B cell (primary cell): ENCODE measurements around the gene MED12L. TPM values are rescaled to one million over a fixed set of nuclear protein-coding genes. Genes with fewer than 3 reads are reported as not detected.
"Not testable (repeated sequence)": the region's sequence is repeated elsewhere in the genome, so short reads cannot be mapped to it uniquely, and the experiment has no call there.

Source experiments
- ATAC-seq: fragments of 200-7000 bp; cut with Tn5 transposase; one replicate; pipeline ENCODE4 v1.10.0; 2021; ENCODE audit warnings: low read depth, mild to moderate bottlenecking, moderate number of reproducible peaks, moderate library complexity
- CTCF ChIA-PET: fragments of 350-600 bp; sonication (Branson Sonifier 250); formaldehyde crosslinking; loops from one replicate; lab custom pipeline; 2021; ENCODE audit warnings: antibody characterized with exemption, inconsistent platforms; lab: Charles Lee
- POLR2A ChIA-PET: fragments of 350-600 bp; sonication (Branson Sonifier 250); formaldehyde crosslinking; loops from one replicate; lab custom pipeline; 2021; ENCODE audit warnings: antibody characterized with exemption; lab: Charles Lee
- DNase-seq: peaks from one replicate; pipeline ENCODE4 v3.0.0; 2013
- H2AFZ ChIP-seq: 2 replicates; pipeline ENCODE4 v1.6.1; 2012; ENCODE audit warnings: mild to moderate bottlenecking, low read depth, low read length; ENCODE audit not compliant: insufficient read depth, poor library complexity, severe bottlenecking
- H3K27ac ChIP-seq, 2 donors: 1 replicate in 1 of 2; 2 replicates in 1 of 2; pipeline ENCODE4 v1.5.1; 2012 to 2013; ENCODE audit warnings: low read length in 2 of 2, mild to moderate bottlenecking in 2 of 2, moderate library complexity in 1 of 2
- H3K27me3 ChIP-seq, 4 experiments: fragments of 200-600 bp in 1 of 4; sonication (generic) in 1 of 4; replicated peaks in 1 of 4; 1 replicate in 2 of 4; 2 replicates in 2 of 4; pipeline versions ENCODE4 v1.6.1 to v1.7.0; 2013 to 2016; ENCODE audit warnings: low read length in 3 of 4, mild to moderate bottlenecking in 2 of 4, mixed read lengths in 1 of 4, moderate library complexity in 1 of 4; ENCODE audit not compliant: insufficient read depth in 4 of 4, control insufficient read depth in 3 of 4; ENCODE audit errors: control extremely low read depth in 1 of 4
- H3K36me3 ChIP-seq, 2 experiments: replicated peaks in 1 of 2; 1 replicate in 1 of 2; 2 replicates in 1 of 2; pipeline versions ENCODE4 v1.6.1 to v1.7.1; 2013; ENCODE audit warnings: low read length in 1 of 2; ENCODE audit not compliant: insufficient read depth in 2 of 2, control insufficient read depth in 1 of 2; ENCODE audit errors: control extremely low read depth in 1 of 2, extremely low read depth in 1 of 2
- H3K4me1 ChIP-seq, 2 donors: fragments of 200-600 bp in 1 of 2; sonication (generic) in 1 of 2; 1 replicate in 1 of 2; 2 replicates in 1 of 2; pipeline versions ENCODE4 v1.5.1 to v1.6.1; 2013 to 2017; ENCODE audit warnings: low read length in 2 of 2; ENCODE audit not compliant: control insufficient read depth in 2 of 2, insufficient read depth in 2 of 2
- H3K4me2 ChIP-seq: replicated peaks from 2 replicates; pipeline ENCODE3; 2012; ENCODE audit warnings: mild to moderate bottlenecking, low read depth, low read length; ENCODE audit not compliant: poor library complexity, severe bottlenecking
- H3K4me3 ChIP-seq, 5 experiments: fragments of 200-600 bp in 1 of 5; sonication (generic) in 1 of 5; 1 replicate in 3 of 5; 2 replicates in 2 of 5; pipeline versions ENCODE4 v1.5.1 to v1.7.0; 2011 to 2016; ENCODE audit warnings: low read length in 4 of 5, mild to moderate bottlenecking in 4 of 5, low read depth in 2 of 5, control low read depth in 1 of 5, moderate library complexity in 1 of 5; ENCODE audit not compliant: insufficient read depth in 1 of 5; ENCODE audit errors: control extremely low read depth in 1 of 5, extremely low read depth in 1 of 5
- H3K79me2 ChIP-seq: fragments of 200-600 bp; sonication (generic); one replicate; pipeline ENCODE4 v1.6.0; 2016; ENCODE audit warnings: low read length; ENCODE audit not compliant: control insufficient read depth, insufficient read depth
- H3K9ac ChIP-seq: fragments of 200-600 bp; sonication (generic); 2 replicates; pipeline ENCODE4 v1.6.1; 2017; ENCODE audit warnings: mild to moderate bottlenecking, low read length, moderate library complexity
- H3K9me3 ChIP-seq, 3 donors: one replicate each; pipeline versions ENCODE4 v1.6.1 to v1.7.1; 2013; ENCODE audit warnings: low read length in 2 of 3; ENCODE audit not compliant: control insufficient read depth in 2 of 3, insufficient read depth in 1 of 3; ENCODE audit errors: control extremely low read depth in 1 of 3
- H4K20me1 ChIP-seq: 2 replicates; pipeline ENCODE4 v1.6.0; 2012; ENCODE audit warnings: mild to moderate bottlenecking, low read length; ENCODE audit not compliant: insufficient read depth, control insufficient read depth, poor library complexity, severe bottlenecking
- H3K27ac Mint-ChIP-seq: one replicate; pipeline ENCODE4 v1.8.0; 2021; ENCODE audit warnings: mixed read lengths
- H3K27me3 Mint-ChIP-seq: one replicate; pipeline ENCODE4 v1.8.0; 2021; ENCODE audit warnings: mixed read lengths
- H3K4me1 Mint-ChIP-seq: one replicate; pipeline ENCODE4 v1.8.0; 2021; ENCODE audit warnings: mixed read lengths
- H3K4me3 Mint-ChIP-seq: one replicate; pipeline ENCODE4 v1.8.0; 2021; ENCODE audit warnings: mixed read lengths
- H3K9me3 Mint-ChIP-seq: one replicate; pipeline ENCODE4 v1.8.0; 2022; ENCODE audit warnings: mixed read lengths; ENCODE audit not compliant: insufficient read depth
- CTCF ChIP-seq: fragments of 200-600 bp; IDR thresholded peaks from one replicate; pipeline ENCODE4 v1.8.0; 2022; ENCODE audit warnings: antibody characterized with exemption, mild to moderate bottlenecking
- EZH2 ChIP-seq: IDR thresholded peaks from 2 replicates; pipeline ENCODE4 v1.6.1; 2012; ENCODE audit warnings: borderline replicate concordance, low read depth, mild to moderate bottlenecking, moderate library complexity, low read length; ENCODE audit not compliant: insufficient read depth, poor library complexity, severe bottlenecking
- WGBS: methylation state at CpG from one replicate; pipeline ENCODE4 v1.1.5; 2013; ENCODE audit warnings: missing lambda C conversion rate; ENCODE audit not compliant: insufficient coverage; 5-methylcytosine and 5-hydroxymethylcytosine counted together
- intact Hi-C: fragments of 100-400 bp; cut with micrococcal nuclease; formaldehyde crosslinking; loops from one replicate; pipeline ENCODE4 v1.10.0; 2022
- polyA plus RNA-seq: library from polyadenylated mRNA; depleted of rRNA; stranded (reverse); fragments of >200 nt; gene quantifications from 2 replicates; pipeline ENCODE4 v1.2.3, GENCODE V29; 2012
- total RNA-seq, 2 donors: library from RNA; stranded (reverse); fragments of 120-200 nt in 1 of 2; gene quantifications; 1 replicate in 1 of 2; 2 replicates in 1 of 2; pipeline versions ENCODE4 v1.2.3 to v1.2.4, GENCODE V29; 2013 to 2022

Gene MED12L
- total and polyA plus RNA-seq, 2 donors (not counting 1 experiment from before 2014, with no cell fraction given) = 0.07 to 0.30 TPM

DNA sequence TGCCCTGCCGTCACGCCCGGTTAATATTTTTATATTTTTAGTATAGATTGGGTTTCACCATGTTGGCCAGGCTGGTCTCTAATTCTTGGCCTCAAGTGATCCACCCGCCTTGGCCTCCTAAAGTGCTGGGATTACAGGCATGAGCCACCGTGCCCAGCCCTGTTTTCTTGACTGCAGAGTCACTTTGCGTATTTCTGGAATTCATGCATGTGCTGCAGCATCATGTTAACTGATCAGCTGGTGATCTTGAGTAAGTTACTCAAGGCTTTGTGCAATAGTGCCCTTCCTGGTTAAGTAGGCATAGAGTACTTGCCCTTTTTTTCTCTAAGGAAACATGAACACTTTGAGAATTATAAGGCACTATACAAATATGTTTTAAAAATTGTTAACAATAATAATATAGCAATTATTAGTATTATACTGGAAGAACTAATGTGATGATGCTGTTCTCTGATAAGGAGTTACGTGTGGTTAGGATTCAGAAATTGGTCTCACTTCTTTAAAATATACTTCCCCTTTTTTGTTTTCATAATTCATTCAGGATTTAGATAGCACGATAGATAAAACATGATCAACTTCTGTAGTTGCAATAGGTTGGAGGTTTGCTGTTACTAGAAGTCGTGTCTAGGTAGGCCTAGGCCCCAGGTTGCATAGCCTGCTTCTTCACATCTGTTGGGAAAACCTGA, 83.9 kb downstream of the MED12L start:
- 90% methylated on average over 6 of the region's 9 CpGs for WGBS
- POLR2A ChIA-PET = interaction anchor here (0.6 kb wide), 1 partner anchor 1074 kb away, joined by 4 read pairs; no protein-coding TSS in a partner anchor
- peak overlapping the region; percentile 64 for H3K4me2 ChIP-seq

DNA sequence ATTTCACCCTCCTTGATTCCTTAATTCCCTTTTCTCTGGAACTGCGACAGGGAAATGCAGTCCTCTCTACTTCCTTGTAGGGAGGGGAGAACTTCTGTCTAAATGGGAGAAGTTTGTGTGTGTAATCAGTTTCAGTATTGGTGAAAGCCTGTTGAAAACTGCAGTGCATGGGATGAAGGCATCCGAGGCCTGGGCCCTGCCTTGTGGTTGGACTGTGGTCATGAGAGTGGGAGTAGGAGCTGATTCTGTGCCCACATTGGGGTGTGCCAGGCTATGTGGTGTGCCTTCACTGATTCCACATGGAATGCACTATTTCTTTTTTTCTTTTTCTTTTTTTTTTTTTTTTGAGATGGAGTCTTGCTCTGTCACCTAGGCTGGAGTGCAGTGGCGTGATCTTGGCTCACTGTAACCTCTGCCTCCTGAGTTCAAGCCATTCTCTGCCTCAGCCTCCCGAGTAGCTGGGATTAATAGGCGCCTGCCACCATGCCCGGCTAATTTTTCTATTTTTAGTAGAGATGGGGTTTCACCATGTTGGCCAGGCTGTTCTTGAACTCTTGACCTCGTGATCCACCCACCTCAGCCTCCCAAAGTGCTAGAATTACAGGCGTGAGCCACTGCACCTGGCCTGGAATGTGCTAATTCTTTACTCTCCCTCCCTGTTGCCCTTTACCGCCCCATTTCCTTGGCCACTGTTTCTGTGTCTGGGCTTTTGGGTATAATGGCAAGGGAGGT, 84.7 kb downstream of the MED12L start:
- no CpG with 5 or more reads among the region's 9 CpGs for WGBS
- POLR2A ChIA-PET = interaction anchor here (0.6 kb wide), 1 partner anchor 1074 kb away, joined by 4 read pairs; no protein-coding TSS in a partner anchor
- Histone ChIP-seq H3K9ac (peak overlapping the region; percentile 37), H3K4me3 (peak overlapping the region in 2 of 5 experiments; percentile 5 to 8), H3K4me2 (peak overlapping the region; percentile 64), H3K4me1 (peaks cover 35 to 38% of the 10 kb centered on the region in 2 donors), H3K27ac (peak overlapping the region; percentile 51 to 78), H2AFZ (peak overlapping the region; percentile 59)
- Mint-ChIP-seq H3K27ac (peak overlapping the region; percentile 93), H3K4me3 (peak overlapping the region; percentile 80), H3K4me1 (peaks cover 33% of the 10 kb centered on the region)
- H3K36me3 ChIP-seq, intact Hi-C loops, H3K79me2 ChIP-seq, H4K20me1 ChIP-seq, H3K27me3 ChIP-seq, H3K9me3 Mint-ChIP-seq, H3K9me3 ChIP-seq, H3K27me3 Mint-ChIP-seq, DNase-seq: not testable (repeated sequence)
- peak; percentile 53 for ATAC-seq
- CTCF ChIA-PET = interaction anchor here (2.6 to 8.5 kb wide), 5 partner anchors 14 to 157 kb away, joined by 17 to 201 read pairs (median 47); partner anchors contain the start of gene P2RY14

More for the DNA sequence above, 83.9 kb downstream of the MED12L start:
- TF ChIP-seq EZH2 = no peak
- no peak for TF ChIP-seq CTCF
- Histone ChIP-seq H3K9me3 (no peaks in the 10 kb centered on the region), H3K36me3 (no peaks in the 10 kb centered on the region), H3K79me2 (no peaks in the 10 kb centered on the region), H3K9ac (peak overlapping the region; percentile 37), H3K4me1 (peaks cover 35 to 38% of the 10 kb centered on the region in 2 donors), H2AFZ (peak overlapping the region; percentile 59), H3K4me3 (peak overlapping the region in 1 of 5 experiments; percentile 8), H4K20me1 (no peaks in the 10 kb centered on the region), H3K27ac (peak overlapping the region; percentile 51 to 78), H3K27me3 (no peaks in the 10 kb centered on the region)
- Mint-ChIP-seq H3K27me3 (no peaks in the 10 kb centered on the region), H3K4me1 (peaks cover 33% of the 10 kb centered on the region), H3K4me3 (peak overlapping the region; percentile 80), H3K27ac (peak overlapping the region; percentile 93), H3K9me3 (no peaks in the 10 kb centered on the region)
- DNase-seq (peak; percentile 75), ATAC-seq (peak; percentile 75)
- intact Hi-C loops = no loop called here
- CTCF ChIA-PET = interaction anchor here (0.6 to 8.5 kb wide), 25 partner anchors 9 to 1356 kb away, joined by 3 to 201 read pairs (median 7); partner anchors contain the start of gene P2RY14
